PC-3 (cell line): ENCODE measurements around the gene UNC5C. TPM values are rescaled to one million over a fixed set of nuclear protein-coding genes. Genes with fewer than 3 reads are reported as not detected.
A peak's percentile ranks its signal among the peaks of the same experiment; 100 is the strongest.

ENCODE experiments used
- ATAC-seq: fragments of 200-7000 bp; cut with Tn5 transposase; 2 replicates; pipeline ENCODE4 v1.9.1; 2020; ENCODE audit warnings: mild to moderate bottlenecking, moderate library complexity
- BruUV-seq: library from RNA; stranded (reverse); fragments of 400-500 nt; replicated peaks from 2 replicates; lab custom pipeline; 2021; lab: Mats Ljungman, UMichigan
- CTCF ChIA-PET: fragments of 300-600 bp; sonication (Branson Sonifier 250); formaldehyde crosslinking; loops from one replicate; lab custom pipeline; 2022; ENCODE audit warnings: antibody characterized with exemption; lab: Charles Lee
- POLR2A ChIA-PET: fragments of 300-600 bp; sonication (Branson Sonifier 250); formaldehyde crosslinking; loops from one replicate; lab custom pipeline; 2022; ENCODE audit warnings: antibody characterized with exemption; ENCODE audit not compliant: unreplicated experiment; lab: Charles Lee
- DNase-seq: peaks from one replicate; pipeline ENCODE4 v3.0.0-alpha.2; 2015
- H2AFZ ChIP-seq: fragments of 300-600 bp; sonication (generic); 2 replicates; pipeline ENCODE4 v1.6.0; 2016; ENCODE audit warnings: antibody characterized with exemption, low read length
- H3F3A ChIP-seq: fragments of 300-600 bp; sonication (generic); one replicate; pipeline ENCODE4 v1.6.0; 2017; ENCODE audit warnings: antibody characterized with exemption, low read length, control low read depth, mild to moderate bottlenecking; ENCODE audit not compliant: unreplicated experiment
- H3K27ac ChIP-seq: fragments of 300-600 bp; sonication (generic); 2 replicates; pipeline ENCODE4 v1.5.1; 2016; ENCODE audit warnings: mild to moderate bottlenecking, low read length
- H3K27me3 ChIP-seq: fragments of 300-600 bp; sonication (generic); 2 replicates; pipeline ENCODE4 v1.6.1; 2016; ENCODE audit warnings: low read length, mixed read lengths
- H3K36me3 ChIP-seq: fragments of 300-600 bp; sonication (generic); 2 replicates; pipeline ENCODE4 v1.6.1; 2016; ENCODE audit warnings: low read depth, mixed run types, low read length, mixed read lengths
- H3K4me1 ChIP-seq: fragments of 300-600 bp; sonication (generic); 2 replicates; pipeline ENCODE4 v1.5.1; 2016; ENCODE audit warnings: low read length; ENCODE audit not compliant: insufficient read depth
- H3K4me2 ChIP-seq: fragments of 300-600 bp; sonication (generic); 2 replicates; pipeline ENCODE4 v1.6.0; 2016; ENCODE audit warnings: low read length
- H3K4me3 ChIP-seq: fragments of 300-600 bp; sonication (generic); 2 replicates; pipeline ENCODE4 v1.5.1; 2016; ENCODE audit warnings: mild to moderate bottlenecking, low read length, mixed read lengths
- H3K79me2 ChIP-seq: fragments of 300-600 bp; sonication (generic); 2 replicates; pipeline ENCODE4 v1.6.1; 2017; ENCODE audit warnings: low read length, mixed read lengths
- H3K9ac ChIP-seq: fragments of 300-600 bp; sonication (generic); 2 replicates; pipeline ENCODE4 v1.6.0; 2016; ENCODE audit warnings: mild to moderate bottlenecking, low read length
- H3K9me2 ChIP-seq: fragments of 300-600 bp; sonication (generic); replicated peaks from 2 replicates; pipeline ENCODE4 v1.6.1; 2016; ENCODE audit warnings: mixed run types, low read length, mixed read lengths
- H3K9me3 ChIP-seq: fragments of 300-600 bp; sonication (generic); 2 replicates; pipeline ENCODE4 v1.6.1; 2016; ENCODE audit warnings: low read length, mixed read lengths
- H4K20me1 ChIP-seq: fragments of 300-600 bp; sonication (generic); 2 replicates; pipeline ENCODE4 v1.6.1; 2016; ENCODE audit warnings: low read length, mixed read lengths
- CTCF ChIP-seq: fragments of 300-600 bp; sonication (generic); conservative IDR thresholded peaks from 2 replicates; pipeline ENCODE4 v1.5.1; 2017; ENCODE audit warnings: antibody characterized with exemption, low read depth, mild to moderate bottlenecking, low read length
- EZH2 ChIP-seq: fragments of 300-600 bp; sonication (generic); IDR thresholded peaks from one replicate; pipeline ENCODE4 v1.6.1; 2017; ENCODE audit warnings: antibody characterized with exemption, mild to moderate bottlenecking, low read length; ENCODE audit not compliant: unreplicated experiment
- EZH2phosphoT487 ChIP-seq: fragments of 300-600 bp; sonication (generic); IDR thresholded peaks from 2 replicates; pipeline ENCODE4 v1.6.1; 2018; ENCODE audit warnings: mild to moderate bottlenecking, antibody characterized with exemption, low read length, borderline replicate concordance
- intact Hi-C: fragments of 100-400 bp; cut with micrococcal nuclease; formaldehyde crosslinking; loops from 2 replicates; pipeline ENCODE4 v1.9.0; 2023
- total RNA-seq: library from RNA; depleted of rRNA; stranded (reverse); fragments of >200 nt; gene quantifications from 2 replicates; pipeline ENCODE4 v1.2.3, GENCODE V29; 2014

Gene UNC5C
- total RNA-seq, 1 experiment from 2014 or later, result not detected

GRCh38 chr4:95544113-95545103, 4.4 kb downstream of the UNC5C start:
- no peaks in the 10 kb centered on the region for H4K20me1 ChIP-seq
- TF ChIP-seq CTCF, result peak; percentile 31; the same call in 1 of the 2 replicates
- no peak for TF ChIP-seq EZH2phosphoT487
- no peak overlapping the region for H3K4me2 ChIP-seq
- H3K79me2 ChIP-seq, result no peaks in the 10 kb centered on the region
- no peaks in the 10 kb centered on the region for H3K9me3 ChIP-seq
- intact Hi-C loops, result loop anchor here (10.0 kb wide), 2 partner anchors 380 to 810 kb away; no protein-coding TSS in a partner anchor
- peaks cover 4% of the 10 kb centered on the region for H3K4me1 ChIP-seq
- no TSS peak for BruUV-seq
- H3K36me3 ChIP-seq, result no peaks in the 10 kb centered on the region
- no peaks in the 10 kb centered on the region for H3K9me2 ChIP-seq
- H3F3A ChIP-seq, result no peaks in the 10 kb centered on the region
- H3K9ac ChIP-seq, result no peak overlapping the region
- H3K4me3 ChIP-seq, result no peak overlapping the region
- H2AFZ ChIP-seq, result no peak overlapping the region
- peaks cover 32% of the 10 kb centered on the region for H3K27me3 ChIP-seq
- ChIA-PET CTCF (interaction anchor here (1.1 kb wide), 1 partner anchor 34 kb away, joined by 3 read pairs; no protein-coding TSS in a partner anchor), POLR2A (no interaction called here)
- no peak overlapping the region for H3K27ac ChIP-seq
- no peak for ATAC-seq
- DNase-seq, result no peak

DNA sequence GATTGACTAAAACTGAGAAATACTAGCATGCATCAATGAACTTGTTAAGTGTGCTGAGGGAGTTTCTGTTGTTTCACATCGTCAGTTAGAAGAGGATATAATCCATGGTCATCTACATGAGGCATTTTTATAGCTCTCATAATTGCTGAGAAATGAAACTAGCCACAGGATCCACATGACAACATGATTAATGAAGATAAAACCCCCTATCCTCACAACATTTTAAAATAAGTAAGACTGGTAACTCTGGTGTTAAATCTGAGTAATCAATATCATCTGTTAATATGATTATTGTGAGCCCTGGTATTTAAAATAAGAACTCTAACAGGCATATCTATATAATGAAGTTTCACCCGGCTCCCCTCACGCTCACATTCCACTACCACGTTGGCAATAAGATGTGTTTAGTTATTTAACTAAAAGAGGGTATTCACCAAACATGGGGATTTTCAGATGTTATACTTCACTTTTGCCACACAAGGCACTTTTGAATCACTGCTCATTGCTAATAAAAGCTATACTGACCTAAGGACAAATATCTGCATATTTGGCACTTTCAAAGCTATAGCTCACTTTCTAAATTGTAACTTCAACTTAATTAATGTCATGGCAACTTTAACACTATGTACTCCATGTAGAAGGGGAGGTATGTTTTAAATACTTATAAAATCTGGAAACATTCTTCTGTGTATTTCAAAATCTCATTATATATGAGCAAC, 6.7 kb downstream of the UNC5C start:
- Histone ChIP-seq H3K4me3 (no peak overlapping the region), H3K27ac (no peak overlapping the region), H3K36me3 (no peaks in the 10 kb centered on the region), H4K20me1 (no peaks in the 10 kb centered on the region), H3K4me1 (no peaks in the 10 kb centered on the region), H3K9me3 (no peaks in the 10 kb centered on the region), H3K27me3 (peaks cover 13% of the 10 kb centered on the region), H3K4me2 (no peak overlapping the region), H3K9ac (no peak overlapping the region), H3F3A (no peaks in the 10 kb centered on the region), H3K9me2 (no peaks in the 10 kb centered on the region), H3K79me2 (no peaks in the 10 kb centered on the region), H2AFZ (no peak overlapping the region)
- ChIA-PET CTCF (no interaction called here), POLR2A (no interaction called here)
- DNase-seq (no peak), ATAC-seq (no peak)
- TF ChIP-seq EZH2phosphoT487 (no peak), EZH2 (no peak), CTCF (no peak)
- intact Hi-C loops, result loop anchor here (10.0 kb wide), 2 partner anchors 377 to 813 kb away; no protein-coding TSS in a partner anchor
- no TSS peak for BruUV-seq
